NB4 (cell line): ENCODE results near the gene HGF.

Experiments
- POLR2A ChIP-seq: IDR thresholded peaks from 2 replicates; pipeline ENCODE4 v1.6.1; 2011; ENCODE audit warnings: mild to moderate bottlenecking; ENCODE audit not compliant: insufficient read length; ENCODE audit errors: extremely low read depth
- TF ChIP-seq, protein P1 (sequence below): IDR thresholded peaks from one replicate; pipeline ENCODE4 v1.5.1; 2012; ENCODE audit warnings: low read depth, low read length

DNA sequence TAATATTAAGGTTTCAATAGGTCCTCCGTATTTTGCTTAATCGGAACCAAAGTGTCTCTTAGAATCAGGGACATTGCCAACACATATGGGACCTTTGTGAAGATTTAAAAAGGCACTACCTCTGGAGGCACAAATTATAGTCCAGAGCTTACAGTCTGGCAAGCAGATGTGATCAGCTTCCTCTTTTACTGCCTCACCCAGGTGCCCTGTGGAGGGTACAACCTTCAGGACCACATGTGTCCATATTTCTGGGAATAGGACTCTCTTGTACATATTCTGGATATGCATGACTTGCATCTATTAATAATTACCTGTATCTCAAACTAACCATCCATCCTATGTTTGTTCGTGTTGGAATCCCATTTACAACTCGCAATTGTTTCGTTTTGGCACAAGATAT, 60.0 kb downstream of the HGF start:
- TF ChIP-seq, protein P1, sequence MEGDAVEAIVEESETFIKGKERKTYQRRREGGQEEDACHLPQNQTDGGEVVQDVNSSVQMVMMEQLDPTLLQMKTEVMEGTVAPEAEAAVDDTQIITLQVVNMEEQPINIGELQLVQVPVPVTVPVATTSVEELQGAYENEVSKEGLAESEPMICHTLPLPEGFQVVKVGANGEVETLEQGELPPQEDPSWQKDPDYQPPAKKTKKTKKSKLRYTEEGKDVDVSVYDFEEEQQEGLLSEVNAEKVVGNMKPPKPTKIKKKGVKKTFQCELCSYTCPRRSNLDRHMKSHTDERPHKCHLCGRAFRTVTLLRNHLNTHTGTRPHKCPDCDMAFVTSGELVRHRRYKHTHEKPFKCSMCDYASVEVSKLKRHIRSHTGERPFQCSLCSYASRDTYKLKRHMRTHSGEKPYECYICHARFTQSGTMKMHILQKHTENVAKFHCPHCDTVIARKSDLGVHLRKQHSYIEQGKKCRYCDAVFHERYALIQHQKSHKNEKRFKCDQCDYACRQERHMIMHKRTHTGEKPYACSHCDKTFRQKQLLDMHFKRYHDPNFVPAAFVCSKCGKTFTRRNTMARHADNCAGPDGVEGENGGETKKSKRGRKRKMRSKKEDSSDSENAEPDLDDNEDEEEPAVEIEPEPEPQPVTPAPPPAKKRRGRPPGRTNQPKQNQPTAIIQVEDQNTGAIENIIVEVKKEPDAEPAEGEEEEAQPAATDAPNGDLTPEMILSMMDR, result no peak
- no peak for TF ChIP-seq POLR2A
